Psoas muscle (tissue), 8 donors: ENCODE measurements around the gene CDC42EP3. TPM values are rescaled to one million over a fixed set of nuclear protein-coding genes. Genes with fewer than 3 reads are reported as not detected.

ENCODE experiments used
- ATAC-seq, 4 donors: fragments of 200-7000 bp; cut with Tn5 transposase; one replicate each; pipeline ENCODE4 v1.9.1; 2020; ENCODE audit warnings: moderate library complexity in 3 of 4, mild to moderate bottlenecking in 2 of 4
- DNase-seq, 2 donors: peaks; one replicate each; pipeline ENCODE4 v3.0.0-alpha.2; 2020
- H3K27ac ChIP-seq: fragments of 200-600 bp; one replicate; pipeline ENCODE4 v1.8.0; 2022
- H3K27me3 ChIP-seq, 3 donors: fragments of 200-600 bp in 1 of 3; one replicate each; pipeline versions ENCODE4 v1.6.1 to v1.8.0; 2013 to 2022; ENCODE audit warnings: low read length in 2 of 3, mild to moderate bottlenecking in 2 of 3, moderate library complexity in 1 of 3; ENCODE audit not compliant: insufficient read depth in 3 of 3
- H3K36me3 ChIP-seq, 2 donors: fragments of 200-600 bp in 1 of 2; one replicate each; pipeline versions ENCODE4 v1.6.1 to v1.8.0; 2013 to 2022; ENCODE audit warnings: low read depth in 1 of 2, mild to moderate bottlenecking in 1 of 2, moderate library complexity in 1 of 2; ENCODE audit not compliant: insufficient read depth in 1 of 2
- H3K4me1 ChIP-seq: fragments of 200-600 bp; one replicate; pipeline ENCODE4 v1.8.0; 2022
- H3K4me3 ChIP-seq: fragments of 200-600 bp; one replicate; pipeline ENCODE4 v1.8.0; 2022; ENCODE audit warnings: mild to moderate bottlenecking
- H3K9me3 ChIP-seq: fragments of 200-600 bp; one replicate; pipeline ENCODE4 v1.8.0; 2022
- WGBS, 3 donors: extraction: QIAGEN DNeasy Blood & Tissue Kit; methylation state at CpG; one replicate each; pipeline versions ENCODE4 v1.1.6 to v1.1.7; 2013; 5-methylcytosine and 5-hydroxymethylcytosine counted together
- intact Hi-C, 2 donors: fragments of 100-400 bp; cut with DNase I; formaldehyde crosslinking; loops; one replicate each; pipeline versions ENCODE4 v1.11.0 to v1.14.2; 2022
- polyA plus RNA-seq, 3 donors: library from polyadenylated mRNA; stranded (reverse); fragments of 200-250 nt; gene quantifications; one replicate each; pipeline ENCODE4 v1.2.3, GENCODE V29; 2013
- total RNA-seq, 4 donors: library from RNA; stranded (reverse); fragmentation: NEBNext Ultra II Directional in 2 of 4; extraction: Animal tissue kit (Norgen Biotek cat#: 25700) in 2 of 4; gene quantifications; one replicate each; pipeline versions ENCODE4 v1.2.1 to v1.2.4, GENCODE V29; 2021 to 2023
- TF ChIP-seq, protein P1 (sequence below): fragments of 200-600 bp; IDR thresholded peaks from one replicate; pipeline ENCODE4 v1.8.0; 2022; ENCODE audit warnings: antibody characterized with exemption
- donor health status: healthy with polysubstance abuse.
- donor health status: DM: no; HTN: no; CAD: no; lungs with moderate emphysema.
- donor health status: Bipolar disorder and iron deficiency.
- donor health status: healthy.
- donor health status: DM: yes; HTN: yes; CAD: no.
- donor health status: DM: no; HTN: no; CAD: no.
- donor health status: DM: no; HTN: no; CAD: no.
- donor health status: DM: yes; HTN: yes; CAD: no.

CDC42EP3 gene
- total and polyA plus RNA-seq, 7 donors, result 8.8 to 174 (median 50.9) TPM

- WGBS, 3 donors, result 58 to 80% (median 70%) methylated on average over 3 of the region's 3 CpGs
- TF ChIP-seq, protein P1, sequence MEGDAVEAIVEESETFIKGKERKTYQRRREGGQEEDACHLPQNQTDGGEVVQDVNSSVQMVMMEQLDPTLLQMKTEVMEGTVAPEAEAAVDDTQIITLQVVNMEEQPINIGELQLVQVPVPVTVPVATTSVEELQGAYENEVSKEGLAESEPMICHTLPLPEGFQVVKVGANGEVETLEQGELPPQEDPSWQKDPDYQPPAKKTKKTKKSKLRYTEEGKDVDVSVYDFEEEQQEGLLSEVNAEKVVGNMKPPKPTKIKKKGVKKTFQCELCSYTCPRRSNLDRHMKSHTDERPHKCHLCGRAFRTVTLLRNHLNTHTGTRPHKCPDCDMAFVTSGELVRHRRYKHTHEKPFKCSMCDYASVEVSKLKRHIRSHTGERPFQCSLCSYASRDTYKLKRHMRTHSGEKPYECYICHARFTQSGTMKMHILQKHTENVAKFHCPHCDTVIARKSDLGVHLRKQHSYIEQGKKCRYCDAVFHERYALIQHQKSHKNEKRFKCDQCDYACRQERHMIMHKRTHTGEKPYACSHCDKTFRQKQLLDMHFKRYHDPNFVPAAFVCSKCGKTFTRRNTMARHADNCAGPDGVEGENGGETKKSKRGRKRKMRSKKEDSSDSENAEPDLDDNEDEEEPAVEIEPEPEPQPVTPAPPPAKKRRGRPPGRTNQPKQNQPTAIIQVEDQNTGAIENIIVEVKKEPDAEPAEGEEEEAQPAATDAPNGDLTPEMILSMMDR, result no peak
- Histone ChIP-seq H3K36me3 (no peaks in the 10 kb centered on the region), H3K27me3 (no peaks in the 10 kb centered on the region), H3K27ac (no peak overlapping the region), H3K4me1 (no peaks in the 10 kb centered on the region), H3K4me3 (no peak overlapping the region), H3K9me3 (peaks cover 11% of the 10 kb centered on the region)
- no peak for ATAC-seq
- DNase-seq, result no peak
- intact Hi-C loops, result no loop called here
These were observed 41.8 kb upstream of the CDC42EP3 start for GRCh38 chr2:37713258-37713700.

- H3K4me1 ChIP-seq, result no peaks in the 10 kb centered on the region
- H3K9me3 ChIP-seq, result peaks cover 11% of the 10 kb centered on the region
- TF ChIP-seq, protein P1, result no peak
- DNase-seq (no peak), ATAC-seq (no peak)
- intact Hi-C loops, result no loop called here
- H3K27ac ChIP-seq, result no peak overlapping the region
- H3K36me3 ChIP-seq, result no peaks in the 10 kb centered on the region
- WGBS, 3 donors, result 91 to 98% (median 96%) methylated on average over 2 of the region's 2 CpGs
- no peaks in the 10 kb centered on the region for H3K27me3 ChIP-seq
- no peak overlapping the region for H3K4me3 ChIP-seq
These were observed 40.4 kb upstream of the CDC42EP3 start for GRCh38 chr2:37711831-37712230.

GRCh38 chr2:37711308-37711731 is 39.9 kb upstream of the CDC42EP3 start:
- H3K27ac ChIP-seq, result no peak overlapping the region
- H3K27me3 ChIP-seq, result no peaks in the 10 kb centered on the region
- H3K36me3 ChIP-seq, result no peaks in the 10 kb centered on the region
- TF ChIP-seq, protein P1, result no peak
- WGBS, 3 donors, result 77 to 94% (median 89%) methylated on average over 1 of the region's 1 CpG
- H3K4me3 ChIP-seq, result no peak overlapping the region
- ATAC-seq, result no peak
- DNase-seq, result no peak
- H3K4me1 ChIP-seq, result no peaks in the 10 kb centered on the region
- intact Hi-C loops, result no loop called here
- peaks cover 11% of the 10 kb centered on the region for H3K9me3 ChIP-seq

DNA sequence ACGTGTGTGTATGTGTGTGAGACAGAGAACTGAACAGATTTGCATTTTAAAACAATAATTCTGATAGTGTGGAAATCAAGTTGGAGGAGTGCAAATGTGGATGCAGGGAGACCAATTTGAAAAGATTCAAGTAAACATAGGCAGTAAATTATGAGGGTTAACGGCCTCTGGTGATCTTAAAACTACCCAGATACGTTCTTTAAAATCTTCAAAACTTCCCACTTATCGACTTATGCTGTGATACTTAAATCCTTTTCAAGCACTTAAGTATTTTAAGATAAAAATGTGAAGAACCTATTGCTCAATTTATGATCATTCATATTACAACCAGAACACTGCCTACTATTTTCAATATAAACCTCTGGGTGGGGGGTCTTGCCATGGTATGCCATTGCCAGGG is 37.7 kb upstream of the CDC42EP3 start:
- Histone ChIP-seq H3K27ac (no peak overlapping the region), H3K36me3 (no peaks in the 10 kb centered on the region), H3K4me3 (no peak overlapping the region), H3K9me3 (peaks cover 2% of the 10 kb centered on the region), H3K4me1 (no peaks in the 10 kb centered on the region), H3K27me3 (no peaks in the 10 kb centered on the region)
- WGBS, 3 donors, result 77 to 92% (median 79%) methylated on average over 4 of the region's 4 CpGs
- TF ChIP-seq, protein P1, result no peak
- intact Hi-C loops, result no loop called here
- ATAC-seq, result no peak
- DNase-seq, result no peak

- 66 to 78% (median 74%) methylated on average over 2 of the region's 2 CpGs for WGBS, 3 donors
- no peaks in the 10 kb centered on the region for H3K9me3 ChIP-seq
- no peak for DNase-seq
- intact Hi-C loops, result no loop called here
- no peak overlapping the region for H3K4me3 ChIP-seq
- no peak overlapping the region for H3K27ac ChIP-seq
- H3K36me3 ChIP-seq, result no peaks in the 10 kb centered on the region
- ATAC-seq, result no peak
- H3K27me3 ChIP-seq, result no peaks in the 10 kb centered on the region
- H3K4me1 ChIP-seq, result no peaks in the 10 kb centered on the region
- TF ChIP-seq, protein P1, result no peak
These were observed 36.7 kb upstream of the CDC42EP3 start for GRCh38 chr2:37708146-37708545.
